Panc1 (cell line): Measurements from ENCODE around the gene SPCS2. TPM values are rescaled to one million over a fixed set of nuclear protein-coding genes. Genes with fewer than 3 reads are reported as not detected.

Experiments used
- ATAC-seq: fragments of 200-7000 bp; cut with Tn5 transposase; 2 replicates; pipeline ENCODE4 v1.9.1; 2020; ENCODE audit warnings: mild to moderate bottlenecking, moderate library complexity
- BruUV-seq: library from RNA; stranded (reverse); fragments of 400-500 nt; replicated peaks from 2 replicates; lab custom pipeline; 2021; lab: Mats Ljungman, UMichigan
- CTCF ChIA-PET: fragments of 300-600 bp; sonication (Branson Sonifier 250); formaldehyde crosslinking; loops from one replicate; lab custom pipeline; 2022; ENCODE audit warnings: antibody characterized with exemption; lab: Charles Lee
- POLR2A ChIA-PET: fragments of 300-600 bp; sonication (Branson Sonifier 250); formaldehyde crosslinking; loops from one replicate; lab custom pipeline; 2022; ENCODE audit warnings: antibody characterized with exemption; lab: Charles Lee
- DNase-seq: peaks from one replicate; pipeline ENCODE4 v3.0.0-alpha.2; 2010; ENCODE audit warnings: low read depth, low spot score
- H3K27ac ChIP-seq: 2 replicates; pipeline ENCODE4 v1.5.1; 2011; ENCODE audit warnings: mild to moderate bottlenecking, low read length, inconsistent platforms
- H3K27me3 ChIP-seq: fragments of 200-500 bp; sonication (Bioruptor generic); 2 replicates; pipeline ENCODE4 v1.6.0; 2014; ENCODE audit warnings: low read length, inconsistent platforms; ENCODE audit not compliant: control insufficient read depth, insufficient read depth
- H3K36me3 ChIP-seq: fragments of 200-500 bp; sonication (Bioruptor generic); 2 replicates; pipeline ENCODE4 v1.5.1; 2014; ENCODE audit warnings: inconsistent platforms, mild to moderate bottlenecking, low read length, moderate library complexity; ENCODE audit not compliant: control insufficient read depth, insufficient read depth
- H3K4me1 ChIP-seq: 2 replicates; pipeline ENCODE4 v1.5.1; 2011; ENCODE audit warnings: inconsistent platforms, mild to moderate bottlenecking, low read length, moderate library complexity; ENCODE audit not compliant: control insufficient read depth, insufficient read depth
- H3K4me3 ChIP-seq, 2 experiments: 2 replicates each; pipeline ENCODE4 v1.5.1; 2011 to 2012; ENCODE audit warnings: low read depth in 2 of 2, low read length in 2 of 2, mild to moderate bottlenecking in 2 of 2, inconsistent platforms in 1 of 2, moderate library complexity in 1 of 2
- H3K9me3 ChIP-seq: fragments of 200-500 bp; sonication (Bioruptor generic); 2 replicates; pipeline ENCODE4 v1.5.1; 2014; ENCODE audit warnings: low read depth, mild to moderate bottlenecking, inconsistent platforms, low read length, moderate library complexity; ENCODE audit not compliant: control insufficient read depth, insufficient read depth
- POLR2AphosphoS5 ChIP-seq: IDR thresholded peaks from 2 replicates; pipeline ENCODE4 v1.6.1; 2012; ENCODE audit warnings: mild to moderate bottlenecking, low read depth, low read length, moderate library complexity
- SIN3A ChIP-seq: IDR thresholded peaks from 2 replicates; pipeline ENCODE4 v1.6.1; 2012; ENCODE audit warnings: low read depth, mild to moderate bottlenecking, low read length, moderate library complexity, borderline replicate concordance; ENCODE audit not compliant: insufficient read depth
- TCF7L2 ChIP-seq: IDR thresholded peaks from 2 replicates; pipeline ENCODE4 v1.6.1; 2011; ENCODE audit warnings: mild to moderate bottlenecking, low read depth, low read length, inconsistent platforms
- in situ Hi-C: cut with HindIII; loops from 2 replicates; pipeline ENCODE4 v1.10.0; 2016; ENCODE audit warnings: low sequenced_read_pairs, low pct_unique_long_range_greater_than_20kb
- intact Hi-C: fragments of 100-400 bp; cut with micrococcal nuclease; formaldehyde crosslinking; loops from one replicate; pipeline ENCODE4 v1.10.0; 2022; ENCODE audit not compliant: unreplicated experiment
- total RNA-seq: library from RNA; stranded (reverse); gene quantifications from one replicate; pipeline ENCODE4 v1.2.1, GENCODE V29; 2021; ENCODE audit not compliant: unreplicated experiment
- TF ChIP-seq, protein P1 (sequence below): fragments of 450-650 bp; IDR thresholded peaks from 2 replicates; pipeline ENCODE4 v1.5.1; 2017; ENCODE audit warnings: mild to moderate bottlenecking
- TF ChIP-seq, protein P2 (sequence below), 2 experiments: IDR thresholded peaks; 2 replicates each; pipeline ENCODE4 v1.6.1; 2011 to 2012; ENCODE audit warnings: low read depth in 2 of 2, control low read depth in 1 of 2, low read length in 1 of 2, mild to moderate bottlenecking in 1 of 2, moderate library complexity in 1 of 2; ENCODE audit not compliant: insufficient read depth in 1 of 2

Gene SPCS2
- total RNA-seq, 1 experiment from 2014 or later: 242 TPM

DNA sequence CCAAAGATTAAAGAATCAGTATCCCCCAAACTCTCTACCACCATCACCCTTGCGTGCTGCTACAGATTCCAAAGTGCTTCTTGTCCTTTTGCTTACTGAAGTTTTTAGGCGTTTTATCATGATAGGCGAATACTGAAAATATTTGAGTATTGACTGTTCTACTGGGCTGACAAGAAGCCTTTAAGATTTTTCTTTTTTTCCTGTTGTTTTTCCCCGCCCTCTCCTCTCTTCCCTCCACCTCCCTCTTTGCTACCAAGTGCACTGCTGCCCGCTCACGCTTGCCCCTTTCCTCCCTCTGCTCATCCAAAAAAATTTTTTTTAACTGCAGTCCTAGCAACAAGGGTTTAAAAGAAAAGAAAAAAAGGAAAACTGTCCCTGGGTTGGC lies 679 bp downstream of the SPCS2 start:
- peak overlapping the region; percentile 95 to 98 for H3K4me3 ChIP-seq
- ChIA-PET CTCF (no interaction called here), POLR2A (no interaction called here)
- H3K27me3 ChIP-seq: no peaks in the 10 kb centered on the region
- peaks cover 14% of the 10 kb centered on the region for H3K4me1 ChIP-seq
- TF ChIP-seq, protein P1, sequence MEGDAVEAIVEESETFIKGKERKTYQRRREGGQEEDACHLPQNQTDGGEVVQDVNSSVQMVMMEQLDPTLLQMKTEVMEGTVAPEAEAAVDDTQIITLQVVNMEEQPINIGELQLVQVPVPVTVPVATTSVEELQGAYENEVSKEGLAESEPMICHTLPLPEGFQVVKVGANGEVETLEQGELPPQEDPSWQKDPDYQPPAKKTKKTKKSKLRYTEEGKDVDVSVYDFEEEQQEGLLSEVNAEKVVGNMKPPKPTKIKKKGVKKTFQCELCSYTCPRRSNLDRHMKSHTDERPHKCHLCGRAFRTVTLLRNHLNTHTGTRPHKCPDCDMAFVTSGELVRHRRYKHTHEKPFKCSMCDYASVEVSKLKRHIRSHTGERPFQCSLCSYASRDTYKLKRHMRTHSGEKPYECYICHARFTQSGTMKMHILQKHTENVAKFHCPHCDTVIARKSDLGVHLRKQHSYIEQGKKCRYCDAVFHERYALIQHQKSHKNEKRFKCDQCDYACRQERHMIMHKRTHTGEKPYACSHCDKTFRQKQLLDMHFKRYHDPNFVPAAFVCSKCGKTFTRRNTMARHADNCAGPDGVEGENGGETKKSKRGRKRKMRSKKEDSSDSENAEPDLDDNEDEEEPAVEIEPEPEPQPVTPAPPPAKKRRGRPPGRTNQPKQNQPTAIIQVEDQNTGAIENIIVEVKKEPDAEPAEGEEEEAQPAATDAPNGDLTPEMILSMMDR: no peak
- TF ChIP-seq SIN3A (no peak), TCF7L2 (no peak), POLR2AphosphoS5 (no peak)
- TF ChIP-seq, protein P2, sequence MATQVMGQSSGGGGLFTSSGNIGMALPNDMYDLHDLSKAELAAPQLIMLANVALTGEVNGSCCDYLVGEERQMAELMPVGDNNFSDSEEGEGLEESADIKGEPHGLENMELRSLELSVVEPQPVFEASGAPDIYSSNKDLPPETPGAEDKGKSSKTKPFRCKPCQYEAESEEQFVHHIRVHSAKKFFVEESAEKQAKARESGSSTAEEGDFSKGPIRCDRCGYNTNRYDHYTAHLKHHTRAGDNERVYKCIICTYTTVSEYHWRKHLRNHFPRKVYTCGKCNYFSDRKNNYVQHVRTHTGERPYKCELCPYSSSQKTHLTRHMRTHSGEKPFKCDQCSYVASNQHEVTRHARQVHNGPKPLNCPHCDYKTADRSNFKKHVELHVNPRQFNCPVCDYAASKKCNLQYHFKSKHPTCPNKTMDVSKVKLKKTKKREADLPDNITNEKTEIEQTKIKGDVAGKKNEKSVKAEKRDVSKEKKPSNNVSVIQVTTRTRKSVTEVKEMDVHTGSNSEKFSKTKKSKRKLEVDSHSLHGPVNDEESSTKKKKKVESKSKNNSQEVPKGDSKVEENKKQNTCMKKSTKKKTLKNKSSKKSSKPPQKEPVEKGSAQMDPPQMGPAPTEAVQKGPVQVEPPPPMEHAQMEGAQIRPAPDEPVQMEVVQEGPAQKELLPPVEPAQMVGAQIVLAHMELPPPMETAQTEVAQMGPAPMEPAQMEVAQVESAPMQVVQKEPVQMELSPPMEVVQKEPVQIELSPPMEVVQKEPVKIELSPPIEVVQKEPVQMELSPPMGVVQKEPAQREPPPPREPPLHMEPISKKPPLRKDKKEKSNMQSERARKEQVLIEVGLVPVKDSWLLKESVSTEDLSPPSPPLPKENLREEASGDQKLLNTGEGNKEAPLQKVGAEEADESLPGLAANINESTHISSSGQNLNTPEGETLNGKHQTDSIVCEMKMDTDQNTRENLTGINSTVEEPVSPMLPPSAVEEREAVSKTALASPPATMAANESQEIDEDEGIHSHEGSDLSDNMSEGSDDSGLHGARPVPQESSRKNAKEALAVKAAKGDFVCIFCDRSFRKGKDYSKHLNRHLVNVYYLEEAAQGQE (IDR thresholded peaks at IDR 0.05; ENCODE audit: insufficient read depth in 1 of 2, low read depth in 2 of 2, low read length in 1 of 2): no peak
- intact Hi-C loops: no loop called here
- H3K27ac ChIP-seq: peak overlapping the region; percentile 97
- no peaks in the 10 kb centered on the region for H3K9me3 ChIP-seq
- H3K36me3 ChIP-seq: peaks cover 7% of the 10 kb centered on the region; the same call in 1 of the 2 replicates
- BruUV-seq: no TSS peak
- no peak for ATAC-seq
- DNase-seq: no peak
- in situ Hi-C loops: no loop called here

DNA sequence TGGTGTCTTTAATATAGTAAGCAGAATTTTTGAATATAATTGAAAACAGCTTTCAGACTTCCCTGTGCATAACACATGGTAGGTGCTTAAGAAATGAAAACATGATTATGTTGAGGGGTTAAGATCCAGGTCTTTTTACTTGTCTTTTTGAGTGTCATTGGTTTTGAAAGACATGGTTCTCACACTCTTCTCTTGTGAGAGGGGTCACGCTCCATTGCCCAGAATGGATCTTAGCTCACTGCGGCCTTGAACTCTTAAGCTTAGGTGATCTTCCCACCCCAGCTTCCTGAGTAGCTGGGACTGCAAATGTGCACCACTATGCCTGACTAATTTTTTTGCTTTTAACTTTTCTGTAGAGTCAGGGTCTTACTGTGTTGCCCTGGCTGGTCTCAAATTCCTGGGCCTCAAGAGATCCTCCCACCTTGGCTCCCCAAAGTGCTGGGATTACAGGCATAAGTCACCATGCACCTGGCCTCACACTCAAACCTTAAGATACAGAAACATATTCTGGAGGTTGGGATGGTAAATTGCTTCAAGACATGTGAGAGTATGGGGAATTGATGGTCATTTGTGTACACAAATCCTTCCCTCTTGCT lies 1.4 kb downstream of the SPCS2 start:
- H3K9me3 ChIP-seq: no peaks in the 10 kb centered on the region
- no peak for TF ChIP-seq POLR2AphosphoS5
- TF ChIP-seq TCF7L2: no peak
- no peak for TF ChIP-seq SIN3A
- TF ChIP-seq, protein P2 (IDR thresholded peaks at IDR 0.05; ENCODE audit: insufficient read depth in 1 of 2, low read depth in 2 of 2, low read length in 1 of 2): no peak
- TF ChIP-seq, protein P1: no peak
- CTCF ChIA-PET: no interaction called here
- H3K36me3 ChIP-seq: peaks cover 6% of the 10 kb centered on the region; the same call in 1 of the 2 replicates
- ATAC-seq (no peak), DNase-seq (no peak)
- peaks cover 14% of the 10 kb centered on the region for H3K4me1 ChIP-seq
- in situ Hi-C loops: no loop called here
- no peaks in the 10 kb centered on the region for H3K27me3 ChIP-seq
- peak overlapping the region; percentile 97 for H3K27ac ChIP-seq
- POLR2A ChIA-PET: no interaction called here
- no TSS peak for BruUV-seq
- peak overlapping the region; percentile 95 to 98 for H3K4me3 ChIP-seq
- intact Hi-C loops: no loop called here
